DOHH2 (cell line): ENCODE data around the gene VCL.

Experiments
- CTCF ChIP-seq: fragments of 200-600 bp; sonication (generic); IDR thresholded peaks from one replicate; pipeline ENCODE4 v1.5.1; 2014; ENCODE audit warnings: antibody characterized with exemption, mild to moderate bottlenecking, low read depth, low read length; ENCODE audit not compliant: poor library complexity, severe bottlenecking
- EZH2phosphoT487 ChIP-seq: fragments of 200-600 bp; sonication (generic); IDR thresholded peaks from 2 replicates; pipeline ENCODE4 v1.6.1; 2017; ENCODE audit warnings: borderline replicate concordance, mild to moderate bottlenecking, antibody characterized with exemption, low read length, moderate library complexity, mixed read lengths

DNA sequence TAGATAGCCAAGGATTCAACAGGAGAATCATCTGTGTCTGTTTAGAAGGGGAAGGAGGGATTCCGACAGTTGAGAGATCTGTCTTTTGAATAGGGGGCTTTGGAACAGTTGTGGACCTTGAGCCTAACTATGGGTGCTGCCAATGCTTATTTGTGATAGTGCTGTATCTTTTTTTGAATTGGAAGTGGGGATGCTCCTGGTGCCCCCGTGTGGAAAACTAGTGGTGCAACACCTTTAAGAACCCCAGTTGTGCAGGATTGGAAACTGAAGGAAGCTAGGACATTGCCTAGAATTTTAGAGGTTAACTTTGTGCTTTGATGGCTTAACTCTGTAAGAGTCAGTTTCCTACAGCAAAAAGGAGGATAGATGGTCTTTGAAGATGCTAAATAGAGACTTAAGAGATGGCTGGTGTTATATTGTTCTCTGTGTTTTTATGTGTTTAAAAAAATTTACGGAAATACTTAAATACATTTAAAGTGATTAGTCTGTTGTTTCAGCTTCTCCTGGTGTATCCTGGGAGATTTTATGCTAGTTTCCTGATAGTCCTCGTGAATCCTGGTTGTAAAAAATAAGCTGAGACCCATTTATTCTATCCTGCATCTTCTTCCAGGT is 83.4 kb downstream of the VCL start:
- no peak for TF ChIP-seq EZH2phosphoT487
- peak; percentile 76 for TF ChIP-seq CTCF
